Measurements from ENCODE around the gene CDH23. TPM values are rescaled to one million over a fixed set of nuclear protein-coding genes. Genes with fewer than 3 reads are reported as not detected.

The CDH23 gene
- polyA plus RNA-seq, 4 donors, result 0.60 to 2.9 (median 1.5) TPM

GRCh38 chr10:71368643-71369042 lies 28.1 kb upstream of the CDH23 start:
- DNase-seq (ENCODE audit: low read depth in 4 of 4, low spot score in 3 of 4), result no peak

GRCh38 chr10:71369602-71370001 lies 27.1 kb upstream of the CDH23 start:
- DNase-seq (ENCODE audit: low read depth in 4 of 4, low spot score in 3 of 4), result no peak

- no peak for DNase-seq (ENCODE audit: low read depth in 4 of 4, low spot score in 3 of 4)
These were observed 26.7 kb upstream of the CDH23 start for GRCh38 chr10:71370031-71370430.

- no peak for DNase-seq (ENCODE audit: low read depth in 4 of 4, low spot score in 3 of 4)
These were observed 25.0 kb upstream of the CDH23 start for GRCh38 chr10:71371750-71372166.

GRCh38 chr10:71372882-71373495 lies 23.7 kb upstream of the CDH23 start:
- DNase-seq (ENCODE audit: low read depth in 4 of 4, low spot score in 3 of 4), result no peak

- no peak for DNase-seq (ENCODE audit: low read depth in 4 of 4, low spot score in 3 of 4)
These were observed 22.1 kb upstream of the CDH23 start for GRCh38 chr10:71374481-71375233.

GRCh38 chr10:71375952-71376351 lies 20.8 kb upstream of the CDH23 start:
- no peak for DNase-seq (ENCODE audit: low read depth in 4 of 4, low spot score in 3 of 4)

- no peak for DNase-seq (ENCODE audit: low read depth in 4 of 4, low spot score in 3 of 4)
These were observed 18.2 kb upstream of the CDH23 start for GRCh38 chr10:71378336-71379117.

- DNase-seq (ENCODE audit: low read depth in 4 of 4, low spot score in 3 of 4), result no peak
These were observed 17.5 kb upstream of the CDH23 start for GRCh38 chr10:71379118-71379766.

GRCh38 chr10:71380841-71381240 lies 15.9 kb upstream of the CDH23 start:
- no peak for DNase-seq (ENCODE audit: low read depth in 4 of 4, low spot score in 3 of 4)

- no peak for DNase-seq (ENCODE audit: low read depth in 4 of 4, low spot score in 3 of 4)
These were observed 15.1 kb upstream of the CDH23 start for GRCh38 chr10:71381611-71382010.

- no peak for DNase-seq (ENCODE audit: low read depth in 4 of 4, low spot score in 3 of 4)
These were observed 14.7 kb upstream of the CDH23 start for GRCh38 chr10:71382028-71382427.

- no peak for DNase-seq (ENCODE audit: low read depth in 4 of 4, low spot score in 3 of 4)
These were observed 14.0 kb upstream of the CDH23 start for GRCh38 chr10:71382757-71383156.

GRCh38 chr10:71383972-71384687 lies 12.6 kb upstream of the CDH23 start:
- DNase-seq (ENCODE audit: low read depth in 4 of 4, low spot score in 3 of 4), result no peak

GRCh38 chr10:71388171-71388570 lies 8.5 kb upstream of the CDH23 start:
- DNase-seq (ENCODE audit: low read depth in 4 of 4, low spot score in 3 of 4), result no peak

GRCh38 chr10:71388583-71389310 lies 8.0 kb upstream of the CDH23 start:
- no peak for DNase-seq (ENCODE audit: low read depth in 4 of 4, low spot score in 3 of 4)

GRCh38 chr10:71389768-71390460 lies 6.8 kb upstream of the CDH23 start:
- DNase-seq (ENCODE audit: low read depth in 4 of 4, low spot score in 3 of 4), result no peak

GRCh38 chr10:71390461-71390835 lies 6.3 kb upstream of the CDH23 start:
- DNase-seq (ENCODE audit: low read depth in 4 of 4, low spot score in 3 of 4), result no peak
